H9 (cell line): ENCODE results near the gene KIF12. TPM values are rescaled to one million over a fixed set of nuclear protein-coding genes. Genes with fewer than 3 reads are reported as not detected.

Experiments
- DNase-seq: peaks from one replicate; pipeline ENCODE4 v3.0.0-alpha.2; 2017
- H2AFZ ChIP-seq: one replicate; pipeline ENCODE4 v1.6.1; 2013; ENCODE audit warnings: mild to moderate bottlenecking, low read length, control low read depth, moderate library complexity
- H2AK5ac ChIP-seq: 2 replicates; pipeline ENCODE4 v1.6.1; 2013; ENCODE audit warnings: low read length, control low read depth, mixed read lengths; ENCODE audit not compliant: insufficient read length
- H2BK120ac ChIP-seq: one replicate; pipeline ENCODE4 v1.6.1; 2013; ENCODE audit warnings: low read depth, mild to moderate bottlenecking, low read length, control low read depth, inconsistent platforms; ENCODE audit not compliant: poor library complexity, severe bottlenecking
- H2BK12ac ChIP-seq: 2 replicates; pipeline ENCODE4 v1.6.1; 2013; ENCODE audit warnings: low read length, control low read depth, mixed read lengths, low read depth; ENCODE audit not compliant: insufficient read length
- H2BK15ac ChIP-seq: 2 replicates; pipeline ENCODE4 v1.6.1; 2013; ENCODE audit warnings: low read depth, low read length, control low read depth
- H2BK20ac ChIP-seq: one replicate; pipeline ENCODE4 v1.6.1; 2013; ENCODE audit warnings: low read depth, mild to moderate bottlenecking, low read length, control low read depth, inconsistent platforms; ENCODE audit not compliant: poor library complexity, severe bottlenecking
- H2BK5ac ChIP-seq: 2 replicates; pipeline ENCODE4 v1.6.1; 2013; ENCODE audit warnings: low read length, control low read depth, mixed read lengths; ENCODE audit not compliant: insufficient read length
- H3K14ac ChIP-seq: 2 replicates; pipeline ENCODE4 v1.6.1; 2013; ENCODE audit warnings: low read length, control low read depth; ENCODE audit not compliant: insufficient read depth
- H3K18ac ChIP-seq: 2 replicates; pipeline ENCODE4 v1.6.1; 2013; ENCODE audit warnings: low read depth, mild to moderate bottlenecking, mixed read lengths, low read length, control low read depth; ENCODE audit not compliant: insufficient read length
- H3K23ac ChIP-seq: 2 replicates; pipeline ENCODE4 v1.6.1; 2013; ENCODE audit warnings: low read length, control low read depth, mixed read lengths, low read depth; ENCODE audit not compliant: insufficient read length
- H3K23me2 ChIP-seq: 2 replicates; pipeline ENCODE4 v1.6.1; 2013; ENCODE audit warnings: low read depth, mild to moderate bottlenecking, mixed read lengths, low read length, control low read depth; ENCODE audit not compliant: insufficient read length, poor library complexity, severe bottlenecking
- H3K27ac ChIP-seq: 2 replicates; pipeline ENCODE4 v1.5.1; 2013; ENCODE audit warnings: low read length, control low read depth, mixed read lengths, low read depth; ENCODE audit not compliant: insufficient read length
- H3K27me3 ChIP-seq: 2 replicates; pipeline ENCODE4 v1.6.1; 2013; ENCODE audit warnings: low read length, control low read depth, inconsistent platforms; ENCODE audit not compliant: insufficient read depth
- H3K4ac ChIP-seq: 2 replicates; pipeline ENCODE4 v1.6.1; 2013; ENCODE audit warnings: low read depth, mild to moderate bottlenecking, control low read depth, inconsistent platforms, low read length, moderate library complexity
- H3K4me1 ChIP-seq: 2 replicates; pipeline ENCODE4 v1.6.1; 2013; ENCODE audit warnings: low read length, control low read depth, inconsistent platforms; ENCODE audit not compliant: insufficient read depth
- H3K4me2 ChIP-seq: 2 replicates; pipeline ENCODE4 v1.6.1; 2013; ENCODE audit warnings: low read length, control low read depth, mixed read lengths; ENCODE audit not compliant: insufficient read length, insufficient read depth
- H3K56ac ChIP-seq: 2 replicates; pipeline ENCODE4 v1.6.1; 2013; ENCODE audit warnings: low read depth, mild to moderate bottlenecking, mixed read lengths, low read length, control low read depth; ENCODE audit not compliant: insufficient read length
- H3K79me1 ChIP-seq: 2 replicates; pipeline ENCODE4 v1.6.1; 2013; ENCODE audit warnings: low read depth, mild to moderate bottlenecking, moderate library complexity, low read length, control low read depth, inconsistent platforms; ENCODE audit not compliant: insufficient read depth, poor library complexity, severe bottlenecking
- H3K79me2 ChIP-seq: 2 replicates; pipeline ENCODE4 v1.6.1; 2013; ENCODE audit warnings: low read length, control low read depth, inconsistent platforms; ENCODE audit not compliant: insufficient read depth
- H3K9ac ChIP-seq: 2 replicates; pipeline ENCODE4 v1.6.1; 2013; ENCODE audit warnings: low read length, control low read depth, mixed read lengths; ENCODE audit not compliant: insufficient read length; ENCODE audit errors: extremely low read depth
- H3K9me3 ChIP-seq: one replicate; pipeline ENCODE4 v1.6.1; 2013; ENCODE audit warnings: low read depth, low read length, inconsistent platforms; ENCODE audit not compliant: control insufficient read depth
- H3T11ph ChIP-seq: one replicate; pipeline ENCODE4 v1.6.1; 2013; ENCODE audit warnings: mild to moderate bottlenecking, low read length, control low read depth, inconsistent platforms
- H4K20me1 ChIP-seq: one replicate; pipeline ENCODE4 v1.6.1; 2013; ENCODE audit not compliant: control insufficient read depth, insufficient read length, insufficient read depth
- H4K5ac ChIP-seq: 2 replicates; pipeline ENCODE4 v1.6.1; 2013; ENCODE audit warnings: low read depth, mild to moderate bottlenecking, mixed read lengths, low read length, control low read depth; ENCODE audit not compliant: insufficient read length
- H4K8ac ChIP-seq: replicated peaks from 2 replicates; pipeline ENCODE4 v1.6.1; 2013; ENCODE audit warnings: low read length, control low read depth, mixed read lengths, low read depth; ENCODE audit not compliant: insufficient read length
- H4K91ac ChIP-seq: 2 replicates; pipeline ENCODE4 v1.6.1; 2013; ENCODE audit warnings: low read depth, mild to moderate bottlenecking, moderate library complexity, mixed read lengths, low read length, control low read depth; ENCODE audit not compliant: insufficient read length
- H3K27ac Mint-ChIP-seq, 3 experiments: 2 replicates in 2 of 3; 3 replicates in 1 of 3; pipeline ENCODE4 v1.8.0; 2020 to 2021; ENCODE audit warnings: mixed read lengths in 3 of 3, mild to moderate bottlenecking in 1 of 3, moderate library complexity in 1 of 3
- H3K27me3 Mint-ChIP-seq: 2 replicates; pipeline ENCODE4 v1.8.0; 2021; ENCODE audit warnings: low read depth, mild to moderate bottlenecking, moderate library complexity, mixed read lengths
- H3K36me3 Mint-ChIP-seq, 3 experiments: 2 replicates in 2 of 3; 3 replicates in 1 of 3; pipeline ENCODE4 v1.8.0; 2020 to 2021; ENCODE audit warnings: low read depth in 3 of 3, mixed read lengths in 3 of 3; ENCODE audit not compliant: insufficient read depth in 1 of 3
- H3K4me1 Mint-ChIP-seq, 2 experiments: 2 replicates each; pipeline ENCODE4 v1.8.0; 2020; ENCODE audit warnings: mixed read lengths in 2 of 2
- H3K4me3 Mint-ChIP-seq, 2 experiments: 2 replicates in 1 of 2; 3 replicates in 1 of 2; pipeline ENCODE4 v1.8.0; 2020 to 2021; ENCODE audit warnings: mild to moderate bottlenecking in 2 of 2, mixed read lengths in 2 of 2, moderate library complexity in 1 of 2
- H3K9me3 Mint-ChIP-seq, 2 experiments: 2 replicates in 1 of 2; 3 replicates in 1 of 2; pipeline ENCODE4 v1.8.0; 2020; ENCODE audit warnings: mild to moderate bottlenecking in 2 of 2, mixed read lengths in 2 of 2, moderate library complexity in 1 of 2
- CTCF ChIP-seq: fragments of 200-600 bp; sonication (generic); conservative IDR thresholded peaks from 3 replicates; pipeline ENCODE4 v1.8.0; 2021; ENCODE audit warnings: antibody characterized with exemption, mild to moderate bottlenecking
- WGBS: extraction: QIAGEN DNeasy Blood & Tissue Kit; methylation state at CpG from one replicate; pipeline ENCODE4 v1.1.7; 2013; ENCODE audit warnings: missing lambda C conversion rate, low lambda C conversion rate, mixed read lengths; ENCODE audit not compliant: insufficient read length; ENCODE audit errors: extremely low coverage; 5-methylcytosine and 5-hydroxymethylcytosine counted together
- total RNA-seq: library from RNA; stranded (reverse); gene quantifications from 2 replicates; pipeline ENCODE4 v1.2.1, GENCODE V29; 2021

KIF12 gene
- total RNA-seq, 1 experiment from 2014 or later: 3.3 TPM

GRCh38 chr9:114058688-114059046 lies 40.4 kb downstream of the KIF12 start:
- H3K9me3 Mint-ChIP-seq: no peaks in the 10 kb centered on the region; a peak in 1 of 5 replicates
- Histone ChIP-seq H2BK120ac (no peak overlapping the region), H3K79me2 (no peaks in the 10 kb centered on the region)

More at GRCh38 chr9:114058688-114059046, 40.4 kb downstream of the KIF12 start:
- no peak overlapping the region for H4K5ac ChIP-seq
- no peaks in the 10 kb centered on the region for H3K27me3 ChIP-seq
- no peaks in the 10 kb centered on the region for H3K4me1 ChIP-seq
- H3K56ac ChIP-seq: no peak overlapping the region
- TF ChIP-seq CTCF: no peak
- H3K23ac ChIP-seq: no peak overlapping the region
- no peak overlapping the region for H2AFZ ChIP-seq
- no peak overlapping the region for H3K27ac ChIP-seq
- DNase-seq: peak; percentile 19
- H3K23me2 ChIP-seq: no peaks in the 10 kb centered on the region
- Mint-ChIP-seq H3K4me3 (no peak overlapping the region), H3K36me3 (peaks cover 0 to 17% (median 3%) of the 10 kb centered on the region in 3 experiments; a peak in 4 of 7 replicates), H3K4me1 (peaks cover 2 to 11% of the 10 kb centered on the region in 2 experiments), H3K27me3 (peaks cover 7% of the 10 kb centered on the region; the same call in 1 of the 2 replicates), H3K27ac (peak overlapping the region in 1 of 3 experiments; percentile 40; a peak in 1 of 7 replicates)
- no CpG with 5 or more reads among the region's 4 CpGs for WGBS
- H3T11ph ChIP-seq: no peak overlapping the region
- no peak overlapping the region for H2BK20ac ChIP-seq
- no peak overlapping the region for H2BK5ac ChIP-seq
- H4K20me1 ChIP-seq: no peaks in the 10 kb centered on the region
- H4K91ac ChIP-seq: no peak overlapping the region
- H3K9me3 ChIP-seq: no peaks in the 10 kb centered on the region
- H2BK15ac ChIP-seq: no peak overlapping the region
- H4K8ac ChIP-seq: no peak overlapping the region
- H3K4me2 ChIP-seq: no peak overlapping the region
- no peak overlapping the region for H3K14ac ChIP-seq
- no peak overlapping the region for H3K9ac ChIP-seq
- H3K79me1 ChIP-seq: no peaks in the 10 kb centered on the region
- H2AK5ac ChIP-seq: no peak overlapping the region
- H3K18ac ChIP-seq: no peak overlapping the region
- H3K4ac ChIP-seq: no peak overlapping the region
- no peak overlapping the region for H2BK12ac ChIP-seq
